Thyroid gland (tissue), 4 donors: ENCODE measurements around the gene WNK1. TPM values are rescaled to one million over a fixed set of nuclear protein-coding genes. Genes with fewer than 3 reads are reported as not detected.

Experiments
- DNase-seq, 2 donors: peaks; one replicate each; pipeline ENCODE4 v3.0.0-alpha.2; 2019
- H3K27ac ChIP-seq, 3 donors: fragments of 200-600 bp; sonication (generic); 1 replicate in 2 of 3; 2 replicates in 1 of 3; pipeline ENCODE4 v1.5.1; 2016 to 2019; ENCODE audit warnings: mild to moderate bottlenecking in 1 of 3, moderate library complexity in 1 of 3
- H3K27me3 ChIP-seq: fragments of 200-600 bp; sonication (generic); one replicate; pipeline ENCODE4 v1.5.1; 2019
- H3K36me3 ChIP-seq, 2 donors: fragments of 200-600 bp; sonication (generic); one replicate each; pipeline ENCODE4 v1.5.1; 2016 to 2019
- H3K4me1 ChIP-seq, 2 donors: fragments of 200-600 bp; sonication (generic); one replicate each; pipeline ENCODE4 v1.5.1; 2017 to 2019
- H3K4me3 ChIP-seq, 3 donors: fragments of 200-600 bp; sonication (generic); replicated peaks in 1 of 3; 1 replicate in 2 of 3; 2 replicates in 1 of 3; pipeline ENCODE4 v1.5.1; 2016; ENCODE audit warnings: mild to moderate bottlenecking in 1 of 3
- H3K9me3 ChIP-seq: fragments of 200-600 bp; sonication (generic); one replicate; pipeline ENCODE4 v1.5.1; 2017
- CTCF ChIP-seq, 6 experiments: fragments of 200-600 bp in 3 of 6; fragments of 450-650 bp in 3 of 6; sonication (generic) in 3 of 6; IDR thresholded peaks; one replicate each; pipeline ENCODE4 v1.5.1; 2016 to 2019; ENCODE audit warnings: antibody characterized with exemption in 6 of 6, mild to moderate bottlenecking in 2 of 6, inconsistent platforms in 1 of 6, moderate library complexity in 1 of 6
- POLR2A ChIP-seq, 2 donors: fragments of 450-650 bp; IDR thresholded peaks; one replicate each; pipeline ENCODE4 v1.6.1; 2017; ENCODE audit warnings: antibody characterized with exemption in 2 of 2, mild to moderate bottlenecking in 2 of 2, moderate library complexity in 1 of 2
- WGBS, 2 donors: methylation state at CpG; one replicate each; pipeline ENCODE4 v1.1.5; 2017; 5-methylcytosine and 5-hydroxymethylcytosine counted together
- intact Hi-C: fragments of 100-400 bp; cut with DNase I; formaldehyde crosslinking; loops from one replicate; pipeline ENCODE4 v1.15.1; 2023
- total RNA-seq, 4 donors: library from RNA; depleted of rRNA; stranded (reverse); fragments of >200 nt; gene quantifications; one replicate each; pipeline ENCODE4 v1.2.3, GENCODE V29; 2016

The WNK1 gene
- total RNA-seq, 4 donors from 2014 or later, result 90.0 to 211 (median 109) TPM

GRCh38 chr12:793711-794110 lies 41.3 kb downstream of the WNK1 start:
- TF ChIP-seq CTCF (IDR thresholded peaks at IDR 0.05), result no peak
- TF ChIP-seq POLR2A (IDR thresholded peaks at IDR 0.05), result no peak
- Histone ChIP-seq H3K9me3 (no peaks in the 10 kb centered on the region), H3K27ac (no peak overlapping the region), H3K4me1 (peaks cover 22 to 23% of the 10 kb centered on the region in 2 donors), H3K36me3 (no peaks in the 10 kb centered on the region), H3K4me3 (no peak overlapping the region), H3K27me3 (no peaks in the 10 kb centered on the region)
- intact Hi-C loops, result no loop called here
- no peak for DNase-seq

GRCh38 chr12:795305-795704 lies 42.9 kb downstream of the WNK1 start:
- intact Hi-C loops, result no loop called here
- no peaks in the 10 kb centered on the region for H3K36me3 ChIP-seq
- H3K9me3 ChIP-seq, result no peaks in the 10 kb centered on the region
- 75 to 78% methylated on average over 4 of the region's 4 CpGs for WGBS, 2 donors
- peaks cover 9 to 13% of the 10 kb centered on the region in 2 donors for H3K4me1 ChIP-seq
- TF ChIP-seq CTCF (IDR thresholded peaks at IDR 0.05), result no peak
- no peak for TF ChIP-seq POLR2A (IDR thresholded peaks at IDR 0.05)
- no peak for DNase-seq
- H3K27me3 ChIP-seq, result no peaks in the 10 kb centered on the region
- H3K4me3 ChIP-seq, result no peak overlapping the region
- H3K27ac ChIP-seq, result no peak overlapping the region

GRCh38 chr12:800401-800800 lies 48.0 kb downstream of the WNK1 start:
- intact Hi-C loops, result no loop called here
- Histone ChIP-seq H3K9me3 (no peaks in the 10 kb centered on the region), H3K36me3 (no peaks in the 10 kb centered on the region), H3K4me3 (no peak overlapping the region), H3K27ac (no peak overlapping the region), H3K4me1 (peaks cover 9 to 12% of the 10 kb centered on the region in 2 donors), H3K27me3 (no peaks in the 10 kb centered on the region)
- no peak for DNase-seq
- TF ChIP-seq POLR2A (IDR thresholded peaks at IDR 0.05) (no peak), CTCF (IDR thresholded peaks at IDR 0.05) (no peak)

GRCh38 chr12:802242-803120 lies 50.1 kb downstream of the WNK1 start:
- Histone ChIP-seq H3K27me3 (no peaks in the 10 kb centered on the region), H3K9me3 (no peaks in the 10 kb centered on the region), H3K27ac (no peak overlapping the region), H3K4me1 (peaks cover 3 to 8% of the 10 kb centered on the region in 2 donors), H3K36me3 (no peaks in the 10 kb centered on the region), H3K4me3 (no peak overlapping the region)
- DNase-seq, result no peak
- 70 to 77% methylated on average over 3 of the region's 3 CpGs for WGBS, 2 donors
- TF ChIP-seq CTCF (IDR thresholded peaks at IDR 0.05), result no peak
- TF ChIP-seq POLR2A (IDR thresholded peaks at IDR 0.05), result no peak
- intact Hi-C loops, result no loop called here

- 82 to 83% methylated on average over 3 of the region's 3 CpGs for WGBS, 2 donors
- no peaks in the 10 kb centered on the region for H3K9me3 ChIP-seq
- H3K27me3 ChIP-seq, result no peaks in the 10 kb centered on the region
- no peak overlapping the region for H3K4me3 ChIP-seq
- intact Hi-C loops, result no loop called here
- peaks cover 3 to 8% of the 10 kb centered on the region in 2 donors for H3K4me1 ChIP-seq
- H3K27ac ChIP-seq, result no peak overlapping the region
- no peak for TF ChIP-seq POLR2A (IDR thresholded peaks at IDR 0.05)
- no peak for TF ChIP-seq CTCF (IDR thresholded peaks at IDR 0.05)
- DNase-seq, result no peak
- H3K36me3 ChIP-seq, result no peaks in the 10 kb centered on the region
These were observed 52.7 kb downstream of the WNK1 start for GRCh38 chr12:805022-805632.
